ENCODE results near the gene CATSPER1.

DNA sequence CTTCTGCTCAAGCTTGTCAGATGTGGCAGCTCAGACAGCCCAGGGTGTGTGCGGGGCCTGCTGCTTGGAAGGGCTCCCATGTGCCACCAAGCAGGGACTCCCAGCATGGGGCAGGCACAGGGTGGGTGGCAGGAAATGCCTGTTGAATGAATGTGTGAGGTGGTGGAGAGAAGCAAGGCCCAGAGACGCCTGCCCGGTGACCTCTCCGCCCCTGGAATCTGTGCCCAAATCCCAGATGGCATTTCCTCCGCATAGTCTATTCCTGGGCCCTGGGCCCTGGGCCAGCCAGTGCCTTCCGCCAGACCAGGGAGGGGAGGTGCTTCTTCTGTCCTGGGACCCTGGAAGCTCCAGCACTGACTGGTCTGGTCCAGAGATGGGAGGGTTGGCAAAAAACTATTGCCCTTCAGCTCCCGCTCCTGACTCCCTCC lies 10.8 kb downstream of the CATSPER1 start:
- TF ChIP-seq, protein P1, sequence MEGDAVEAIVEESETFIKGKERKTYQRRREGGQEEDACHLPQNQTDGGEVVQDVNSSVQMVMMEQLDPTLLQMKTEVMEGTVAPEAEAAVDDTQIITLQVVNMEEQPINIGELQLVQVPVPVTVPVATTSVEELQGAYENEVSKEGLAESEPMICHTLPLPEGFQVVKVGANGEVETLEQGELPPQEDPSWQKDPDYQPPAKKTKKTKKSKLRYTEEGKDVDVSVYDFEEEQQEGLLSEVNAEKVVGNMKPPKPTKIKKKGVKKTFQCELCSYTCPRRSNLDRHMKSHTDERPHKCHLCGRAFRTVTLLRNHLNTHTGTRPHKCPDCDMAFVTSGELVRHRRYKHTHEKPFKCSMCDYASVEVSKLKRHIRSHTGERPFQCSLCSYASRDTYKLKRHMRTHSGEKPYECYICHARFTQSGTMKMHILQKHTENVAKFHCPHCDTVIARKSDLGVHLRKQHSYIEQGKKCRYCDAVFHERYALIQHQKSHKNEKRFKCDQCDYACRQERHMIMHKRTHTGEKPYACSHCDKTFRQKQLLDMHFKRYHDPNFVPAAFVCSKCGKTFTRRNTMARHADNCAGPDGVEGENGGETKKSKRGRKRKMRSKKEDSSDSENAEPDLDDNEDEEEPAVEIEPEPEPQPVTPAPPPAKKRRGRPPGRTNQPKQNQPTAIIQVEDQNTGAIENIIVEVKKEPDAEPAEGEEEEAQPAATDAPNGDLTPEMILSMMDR (IDR thresholded peaks at IDR 0.05; ENCODE audit: low read length), result no peak
- no peak for TF ChIP-seq EZH2 (optimal IDR thresholded peaks at IDR 0.05; ENCODE audit: low read depth, low read length)
